Measurements from ENCODE around the gene RAB28.

Gene RAB28

DNA sequence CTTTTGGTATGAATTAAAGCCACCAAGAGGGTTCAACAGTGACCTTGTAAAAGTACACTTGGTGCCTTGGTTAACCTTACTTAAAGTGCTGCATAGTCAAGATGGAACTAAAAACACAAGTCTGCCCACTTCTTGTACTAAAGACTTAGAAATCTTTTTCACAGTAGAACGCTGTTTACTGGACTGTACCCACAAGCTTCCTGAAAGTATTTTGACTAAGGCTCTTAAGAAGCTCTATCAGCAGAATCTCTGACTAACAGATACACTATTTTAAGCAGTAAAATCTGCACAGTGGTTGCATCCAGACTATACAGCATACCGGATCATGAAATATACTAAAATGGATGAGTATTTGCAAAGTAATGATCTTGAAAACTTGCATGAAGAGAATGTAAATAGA lies 7.2 kb downstream of the RAB28 start:
- TF ChIP-seq, protein P1, sequence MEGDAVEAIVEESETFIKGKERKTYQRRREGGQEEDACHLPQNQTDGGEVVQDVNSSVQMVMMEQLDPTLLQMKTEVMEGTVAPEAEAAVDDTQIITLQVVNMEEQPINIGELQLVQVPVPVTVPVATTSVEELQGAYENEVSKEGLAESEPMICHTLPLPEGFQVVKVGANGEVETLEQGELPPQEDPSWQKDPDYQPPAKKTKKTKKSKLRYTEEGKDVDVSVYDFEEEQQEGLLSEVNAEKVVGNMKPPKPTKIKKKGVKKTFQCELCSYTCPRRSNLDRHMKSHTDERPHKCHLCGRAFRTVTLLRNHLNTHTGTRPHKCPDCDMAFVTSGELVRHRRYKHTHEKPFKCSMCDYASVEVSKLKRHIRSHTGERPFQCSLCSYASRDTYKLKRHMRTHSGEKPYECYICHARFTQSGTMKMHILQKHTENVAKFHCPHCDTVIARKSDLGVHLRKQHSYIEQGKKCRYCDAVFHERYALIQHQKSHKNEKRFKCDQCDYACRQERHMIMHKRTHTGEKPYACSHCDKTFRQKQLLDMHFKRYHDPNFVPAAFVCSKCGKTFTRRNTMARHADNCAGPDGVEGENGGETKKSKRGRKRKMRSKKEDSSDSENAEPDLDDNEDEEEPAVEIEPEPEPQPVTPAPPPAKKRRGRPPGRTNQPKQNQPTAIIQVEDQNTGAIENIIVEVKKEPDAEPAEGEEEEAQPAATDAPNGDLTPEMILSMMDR (IDR thresholded peaks at IDR 0.05; ENCODE audit: control insufficient read depth, insufficient read depth, low read depth, low read length, missing control alignments) = no peak
- peak; percentile 71 for DNase-seq (ENCODE audit: low read depth)
- no peak overlapping the region for H3K4me3 ChIP-seq (ENCODE audit: control insufficient read depth, low read depth, low read length)

GRCh38 chr4:13476152-13476551 lies 8.0 kb downstream of the RAB28 start:
- H3K4me3 ChIP-seq (ENCODE audit: control insufficient read depth, low read depth, low read length) = no peak overlapping the region
- TF ChIP-seq, protein P1 (IDR thresholded peaks at IDR 0.05; ENCODE audit: control insufficient read depth, insufficient read depth, low read depth, low read length, missing control alignments) = no peak
- no peak for DNase-seq (ENCODE audit: low read depth)

- TF ChIP-seq, protein P1 (IDR thresholded peaks at IDR 0.05; ENCODE audit: control insufficient read depth, insufficient read depth, low read depth, low read length, missing control alignments) = no peak
- DNase-seq (ENCODE audit: low read depth) = no peak
- H3K4me3 ChIP-seq (ENCODE audit: control insufficient read depth, low read depth, low read length) = no peak overlapping the region
Observed at GRCh38 chr4:13471400-13471799, 12.7 kb downstream of the RAB28 start.

DNA sequence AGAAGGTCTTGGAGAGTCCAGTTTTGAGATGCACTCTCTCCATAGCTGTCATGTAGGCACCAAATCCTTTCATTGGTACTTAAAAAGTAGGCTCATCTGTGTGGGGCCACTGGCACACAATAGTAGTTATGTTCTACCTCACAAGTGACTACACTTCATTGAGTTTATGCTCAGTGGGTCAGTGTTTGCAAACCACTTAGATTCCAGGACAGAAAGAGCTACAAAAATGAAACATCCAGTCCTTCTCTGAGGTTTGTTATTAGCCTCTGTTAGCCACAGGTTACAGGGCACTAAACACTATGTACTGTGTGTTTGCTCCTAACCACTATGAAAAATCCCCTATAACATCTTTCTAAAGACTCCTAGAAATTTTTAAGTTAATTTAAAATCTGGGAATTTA lies 13.8 kb downstream of the RAB28 start:
- no peak for DNase-seq (ENCODE audit: low read depth)
- H3K4me3 ChIP-seq (ENCODE audit: control insufficient read depth, low read depth, low read length) = no peak overlapping the region
- TF ChIP-seq, protein P1 (IDR thresholded peaks at IDR 0.05; ENCODE audit: control insufficient read depth, insufficient read depth, low read depth, low read length, missing control alignments) = no peak

- TF ChIP-seq, protein P1 (IDR thresholded peaks at IDR 0.05; ENCODE audit: control insufficient read depth, insufficient read depth, low read depth, low read length, missing control alignments) = no peak
- no peak for DNase-seq (ENCODE audit: low read depth)
- H3K4me3 ChIP-seq (ENCODE audit: control insufficient read depth, low read depth, low read length) = no peak overlapping the region
Observed at GRCh38 chr4:13464973-13465372, 19.2 kb downstream of the RAB28 start.

DNA sequence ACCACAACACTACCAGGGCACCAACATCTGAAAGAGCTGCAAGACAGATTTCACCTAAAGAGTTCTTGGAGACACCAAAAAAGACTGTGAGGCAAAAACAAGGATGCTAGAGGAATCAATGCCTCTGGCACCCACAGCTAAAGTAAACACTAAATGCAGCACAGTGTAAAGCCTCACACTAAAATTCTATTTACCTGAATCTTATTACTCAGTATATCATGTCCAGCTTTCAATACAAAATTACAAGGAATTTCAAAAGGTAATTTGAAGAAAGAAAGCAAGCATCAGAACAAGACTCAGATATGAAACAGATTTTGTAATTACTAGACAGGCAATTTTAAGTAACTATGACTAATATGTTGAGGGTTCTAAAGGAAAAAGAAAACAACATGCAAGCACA lies 19.6 kb downstream of the RAB28 start:
- TF ChIP-seq, protein P1 (IDR thresholded peaks at IDR 0.05; ENCODE audit: control insufficient read depth, insufficient read depth, low read depth, low read length, missing control alignments) = no peak
- no peak overlapping the region for H3K4me3 ChIP-seq (ENCODE audit: control insufficient read depth, low read depth, low read length)
- DNase-seq (ENCODE audit: low read depth) = no peak
